B cell (primary cell): Measurements from ENCODE around the gene FADS2. TPM values are rescaled to one million over a fixed set of nuclear protein-coding genes. Genes with fewer than 3 reads are reported as not detected.

Experiments
- ATAC-seq: fragments of 200-7000 bp; cut with Tn5 transposase; one replicate; pipeline ENCODE4 v1.10.0; 2021; ENCODE audit warnings: low read depth, mild to moderate bottlenecking, moderate number of reproducible peaks, moderate library complexity
- CTCF ChIA-PET: fragments of 350-600 bp; sonication (Branson Sonifier 250); formaldehyde crosslinking; loops from one replicate; lab custom pipeline; 2021; ENCODE audit warnings: antibody characterized with exemption, inconsistent platforms; lab: Charles Lee
- POLR2A ChIA-PET: fragments of 350-600 bp; sonication (Branson Sonifier 250); formaldehyde crosslinking; loops from one replicate; lab custom pipeline; 2021; ENCODE audit warnings: antibody characterized with exemption; lab: Charles Lee
- DNase-seq: peaks from one replicate; pipeline ENCODE4 v3.0.0; 2013
- H2AFZ ChIP-seq: 2 replicates; pipeline ENCODE4 v1.6.1; 2012; ENCODE audit warnings: mild to moderate bottlenecking, low read depth, low read length; ENCODE audit not compliant: insufficient read depth, poor library complexity, severe bottlenecking
- H3K27ac ChIP-seq, 2 donors: 1 replicate in 1 of 2; 2 replicates in 1 of 2; pipeline ENCODE4 v1.5.1; 2012 to 2013; ENCODE audit warnings: low read length in 2 of 2, mild to moderate bottlenecking in 2 of 2, moderate library complexity in 1 of 2
- H3K27me3 ChIP-seq, 4 experiments: fragments of 200-600 bp in 1 of 4; sonication (generic) in 1 of 4; replicated peaks in 1 of 4; 1 replicate in 2 of 4; 2 replicates in 2 of 4; pipeline versions ENCODE4 v1.6.1 to v1.7.0; 2013 to 2016; ENCODE audit warnings: low read length in 3 of 4, mild to moderate bottlenecking in 2 of 4, mixed read lengths in 1 of 4, moderate library complexity in 1 of 4; ENCODE audit not compliant: insufficient read depth in 4 of 4, control insufficient read depth in 3 of 4; ENCODE audit errors: control extremely low read depth in 1 of 4
- H3K36me3 ChIP-seq, 2 experiments: replicated peaks in 1 of 2; 1 replicate in 1 of 2; 2 replicates in 1 of 2; pipeline versions ENCODE4 v1.6.1 to v1.7.1; 2013; ENCODE audit warnings: low read length in 1 of 2; ENCODE audit not compliant: insufficient read depth in 2 of 2, control insufficient read depth in 1 of 2; ENCODE audit errors: control extremely low read depth in 1 of 2, extremely low read depth in 1 of 2
- H3K4me1 ChIP-seq, 2 donors: fragments of 200-600 bp in 1 of 2; sonication (generic) in 1 of 2; 1 replicate in 1 of 2; 2 replicates in 1 of 2; pipeline versions ENCODE4 v1.5.1 to v1.6.1; 2013 to 2017; ENCODE audit warnings: low read length in 2 of 2; ENCODE audit not compliant: control insufficient read depth in 2 of 2, insufficient read depth in 2 of 2
- H3K4me2 ChIP-seq: replicated peaks from 2 replicates; pipeline ENCODE3; 2012; ENCODE audit warnings: mild to moderate bottlenecking, low read depth, low read length; ENCODE audit not compliant: poor library complexity, severe bottlenecking
- H3K4me3 ChIP-seq, 5 experiments: fragments of 200-600 bp in 1 of 5; sonication (generic) in 1 of 5; 1 replicate in 3 of 5; 2 replicates in 2 of 5; pipeline versions ENCODE4 v1.5.1 to v1.7.0; 2011 to 2016; ENCODE audit warnings: low read length in 4 of 5, mild to moderate bottlenecking in 4 of 5, low read depth in 2 of 5, control low read depth in 1 of 5, moderate library complexity in 1 of 5; ENCODE audit not compliant: insufficient read depth in 1 of 5; ENCODE audit errors: control extremely low read depth in 1 of 5, extremely low read depth in 1 of 5
- H3K79me2 ChIP-seq: fragments of 200-600 bp; sonication (generic); one replicate; pipeline ENCODE4 v1.6.0; 2016; ENCODE audit warnings: low read length; ENCODE audit not compliant: control insufficient read depth, insufficient read depth
- H3K9ac ChIP-seq: fragments of 200-600 bp; sonication (generic); 2 replicates; pipeline ENCODE4 v1.6.1; 2017; ENCODE audit warnings: mild to moderate bottlenecking, low read length, moderate library complexity
- H3K9me3 ChIP-seq, 3 donors: one replicate each; pipeline versions ENCODE4 v1.6.1 to v1.7.1; 2013; ENCODE audit warnings: low read length in 2 of 3; ENCODE audit not compliant: control insufficient read depth in 2 of 3, insufficient read depth in 1 of 3; ENCODE audit errors: control extremely low read depth in 1 of 3
- H4K20me1 ChIP-seq: 2 replicates; pipeline ENCODE4 v1.6.0; 2012; ENCODE audit warnings: mild to moderate bottlenecking, low read length; ENCODE audit not compliant: insufficient read depth, control insufficient read depth, poor library complexity, severe bottlenecking
- H3K27ac Mint-ChIP-seq: one replicate; pipeline ENCODE4 v1.8.0; 2021; ENCODE audit warnings: mixed read lengths
- H3K27me3 Mint-ChIP-seq: one replicate; pipeline ENCODE4 v1.8.0; 2021; ENCODE audit warnings: mixed read lengths
- H3K4me1 Mint-ChIP-seq: one replicate; pipeline ENCODE4 v1.8.0; 2021; ENCODE audit warnings: mixed read lengths
- H3K4me3 Mint-ChIP-seq: one replicate; pipeline ENCODE4 v1.8.0; 2021; ENCODE audit warnings: mixed read lengths
- H3K9me3 Mint-ChIP-seq: one replicate; pipeline ENCODE4 v1.8.0; 2022; ENCODE audit warnings: mixed read lengths; ENCODE audit not compliant: insufficient read depth
- EZH2 ChIP-seq: IDR thresholded peaks from 2 replicates; pipeline ENCODE4 v1.6.1; 2012; ENCODE audit warnings: borderline replicate concordance, low read depth, mild to moderate bottlenecking, moderate library complexity, low read length; ENCODE audit not compliant: insufficient read depth, poor library complexity, severe bottlenecking
- WGBS: methylation state at CpG from one replicate; pipeline ENCODE4 v1.1.5; 2013; ENCODE audit warnings: missing lambda C conversion rate; ENCODE audit not compliant: insufficient coverage; 5-methylcytosine and 5-hydroxymethylcytosine counted together
- intact Hi-C: fragments of 100-400 bp; cut with micrococcal nuclease; formaldehyde crosslinking; loops from one replicate; pipeline ENCODE4 v1.10.0; 2022
- polyA plus RNA-seq: library from polyadenylated mRNA; depleted of rRNA; stranded (reverse); fragments of >200 nt; gene quantifications from 2 replicates; pipeline ENCODE4 v1.2.3, GENCODE V29; 2012
- total RNA-seq, 2 donors: library from RNA; stranded (reverse); fragments of 120-200 nt in 1 of 2; gene quantifications; 1 replicate in 1 of 2; 2 replicates in 1 of 2; pipeline versions ENCODE4 v1.2.3 to v1.2.4, GENCODE V29; 2013 to 2022
- TF ChIP-seq, protein P1 (sequence below): fragments of 200-600 bp; IDR thresholded peaks from one replicate; pipeline ENCODE4 v1.8.0; 2022; ENCODE audit warnings: antibody characterized with exemption, mild to moderate bottlenecking

Gene FADS2
- total and polyA plus RNA-seq, 2 donors (not counting 1 experiment from before 2014, with no cell fraction given), result 1.5 to 5.9 TPM

DNA sequence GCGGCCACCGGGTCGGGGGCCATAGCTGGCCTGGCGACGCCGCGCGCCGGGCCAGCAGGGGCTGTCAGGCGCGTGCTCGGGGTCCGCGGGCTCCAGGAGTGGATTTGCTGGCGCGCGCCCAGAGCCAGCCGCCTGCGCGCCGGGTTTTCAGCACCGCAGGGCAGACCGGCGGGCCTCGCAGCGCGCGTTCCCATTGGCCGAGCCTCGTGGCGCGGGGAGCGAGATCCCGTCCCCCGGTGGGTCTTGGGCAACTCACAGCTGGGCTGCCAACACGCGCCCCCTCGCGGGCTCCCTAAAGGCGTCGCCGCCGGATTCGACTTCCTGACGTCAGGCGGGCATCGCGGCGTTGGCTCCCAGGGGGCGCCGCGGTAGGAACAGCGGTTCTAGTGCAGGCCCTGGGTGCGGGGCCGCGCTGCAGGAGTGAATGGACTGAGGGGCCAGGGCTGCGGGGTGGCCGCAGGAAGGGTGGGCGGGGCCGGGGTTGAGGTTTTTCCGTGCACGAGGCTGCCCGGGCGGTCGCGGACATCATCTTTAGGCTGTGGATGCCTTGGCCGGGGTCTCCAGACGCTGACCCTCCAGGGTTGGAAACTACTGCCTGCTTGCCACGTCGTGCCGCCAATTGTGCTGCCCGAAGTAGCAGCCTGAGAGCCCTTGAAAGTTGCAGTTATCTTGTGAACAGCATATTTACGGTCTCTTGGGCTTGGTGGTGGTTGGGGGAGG is 11.2 kb upstream of the FADS2 start, which contains the start of gene FADS1:
FADS1 (minus strand) TSS at position 268 of the 720 bp plus-strand sequence; CDS start at position 194, 74 bp downstream.
- intact Hi-C loops, result loop anchor here (1.0 to 5.0 kb wide), 4 partner anchors 10 to 305 kb away; partner anchors contain the start of genes FADS3, FEN1, INCENP and TMEM258
- peak within 1 kb of the TSS; percentile 83 for H3K27ac Mint-ChIP-seq
- Histone ChIP-seq H2AFZ (peak within 1 kb of the TSS; percentile 94), H3K27me3 (peaks cover 0 to 17% (median 4%) of the 10 kb centered on the region in 4 experiments), H3K9me3 (peaks cover 0 to 6% (median 0%) of the 10 kb centered on the region in 3 donors), H3K79me2 (no peaks in the 10 kb centered on the region), H4K20me1 (no peaks in the 10 kb centered on the region), H3K36me3 (no peaks in the 10 kb centered on the region), H3K4me1 (peaks cover 9 to 24% of the 10 kb centered on the region in 2 donors), H3K4me2 (peak within 1 kb of the TSS; percentile 100), H3K27ac (no peak within 1 kb of the TSS), H3K9ac (peak within 1 kb of the TSS; percentile 84), H3K4me3 (peak within 1 kb of the TSS; percentile 56 to 77 (median 70))
- H3K9me3 Mint-ChIP-seq, result no peaks in the 10 kb centered on the region
- TF ChIP-seq, protein P1, sequence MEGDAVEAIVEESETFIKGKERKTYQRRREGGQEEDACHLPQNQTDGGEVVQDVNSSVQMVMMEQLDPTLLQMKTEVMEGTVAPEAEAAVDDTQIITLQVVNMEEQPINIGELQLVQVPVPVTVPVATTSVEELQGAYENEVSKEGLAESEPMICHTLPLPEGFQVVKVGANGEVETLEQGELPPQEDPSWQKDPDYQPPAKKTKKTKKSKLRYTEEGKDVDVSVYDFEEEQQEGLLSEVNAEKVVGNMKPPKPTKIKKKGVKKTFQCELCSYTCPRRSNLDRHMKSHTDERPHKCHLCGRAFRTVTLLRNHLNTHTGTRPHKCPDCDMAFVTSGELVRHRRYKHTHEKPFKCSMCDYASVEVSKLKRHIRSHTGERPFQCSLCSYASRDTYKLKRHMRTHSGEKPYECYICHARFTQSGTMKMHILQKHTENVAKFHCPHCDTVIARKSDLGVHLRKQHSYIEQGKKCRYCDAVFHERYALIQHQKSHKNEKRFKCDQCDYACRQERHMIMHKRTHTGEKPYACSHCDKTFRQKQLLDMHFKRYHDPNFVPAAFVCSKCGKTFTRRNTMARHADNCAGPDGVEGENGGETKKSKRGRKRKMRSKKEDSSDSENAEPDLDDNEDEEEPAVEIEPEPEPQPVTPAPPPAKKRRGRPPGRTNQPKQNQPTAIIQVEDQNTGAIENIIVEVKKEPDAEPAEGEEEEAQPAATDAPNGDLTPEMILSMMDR, result peak; percentile 53
- no peak for TF ChIP-seq EZH2
- peak; percentile 65 for ATAC-seq
- no peaks in the 10 kb centered on the region for H3K27me3 Mint-ChIP-seq
- POLR2A ChIA-PET, result interaction anchor here (1.2 kb wide), 1 partner anchor 18 kb away, joined by 3 read pairs; no protein-coding TSS in a partner anchor
- 1% methylated on average over 68 of the region's 73 CpGs for WGBS
- peak within 1 kb of the TSS; percentile 96 for H3K4me3 Mint-ChIP-seq
- peaks cover 15% of the 10 kb centered on the region for H3K4me1 Mint-ChIP-seq
- DNase-seq, result peak; percentile 83
- CTCF ChIA-PET, result interaction anchor here (2.5 to 6.1 kb wide), 3 partner anchors 11 to 265 kb away, joined by 8 to 77 read pairs (median 15); partner anchors contain the start of gene FADS2
